ENCODE data around the gene MLH3. TPM values are rescaled to one million over a fixed set of nuclear protein-coding genes. Genes with fewer than 3 reads are reported as not detected.

MLH3 gene
- total and polyA plus RNA-seq, 2 experiments from 2014 or later = 10.7 to 14.7 TPM

GRCh38 chr14:75092698-75093097, 41.4 kb upstream of the MLH3 start:
- H3K4me2 ChIP-seq = no peak overlapping the region
- no peaks in the 10 kb centered on the region for H3K79me2 ChIP-seq (replicated peaks; ENCODE audit: insufficient read depth)
- H3F3A ChIP-seq (replicated peaks; ENCODE audit: low read depth) = 0 out of 2 replicates have a peak, but pooled peaks cover 3% of the 10 kb centered on the region
- H3K27me3 Mint-ChIP-seq (ENCODE audit: insufficient read depth, low read depth, poor library complexity) = no peaks in the 10 kb centered on the region
- no peak overlapping the region for H3K4me3 ChIP-seq
- H3K9me3 Mint-ChIP-seq = no peaks in the 10 kb centered on the region; the same call in 2 of the 3 replicates
- H3K4me3 Mint-ChIP-seq = no peak overlapping the region
- H3K9me2 ChIP-seq (ENCODE audit: insufficient read depth) = no peaks in the 10 kb centered on the region
- peaks cover 62% of the 10 kb centered on the region for H3K36me3 Mint-ChIP-seq (ENCODE audit: low read depth)
- no peaks in the 10 kb centered on the region for H3K27me3 ChIP-seq (ENCODE audit: insufficient read depth)
- no peaks in the 10 kb centered on the region; the same call in 1 of the 2 replicates for H3K4me1 ChIP-seq (ENCODE audit: insufficient read depth)
- peaks cover 6% of the 10 kb centered on the region; the same call in 2 of the 3 replicates for H3K4me1 Mint-ChIP-seq
- no peak overlapping the region; the same call in 1 of the 2 replicates for H3K27ac ChIP-seq (ENCODE audit: low read depth)
- H4K20me1 ChIP-seq (replicated peaks; ENCODE audit: insufficient read depth) = no peaks in the 10 kb centered on the region; the same call in 1 of the 2 replicates
- H2AFZ ChIP-seq = no peak overlapping the region
- ATAC-seq = peak; percentile 82
- DNase-seq (ENCODE audit: low spot score) = peak; percentile 22
- peaks cover 21% of the 10 kb centered on the region for H3K36me3 ChIP-seq (ENCODE audit: insufficient read depth)
- no peak overlapping the region for H3K27ac Mint-ChIP-seq
- TF ChIP-seq ETS1 (IDR thresholded peaks at IDR 0.05) (no peak), ZNF114 (CRISPR knock-in tag; IDR thresholded peaks at IDR 0.05) (no peak)
- TF ChIP-seq, protein P1, sequence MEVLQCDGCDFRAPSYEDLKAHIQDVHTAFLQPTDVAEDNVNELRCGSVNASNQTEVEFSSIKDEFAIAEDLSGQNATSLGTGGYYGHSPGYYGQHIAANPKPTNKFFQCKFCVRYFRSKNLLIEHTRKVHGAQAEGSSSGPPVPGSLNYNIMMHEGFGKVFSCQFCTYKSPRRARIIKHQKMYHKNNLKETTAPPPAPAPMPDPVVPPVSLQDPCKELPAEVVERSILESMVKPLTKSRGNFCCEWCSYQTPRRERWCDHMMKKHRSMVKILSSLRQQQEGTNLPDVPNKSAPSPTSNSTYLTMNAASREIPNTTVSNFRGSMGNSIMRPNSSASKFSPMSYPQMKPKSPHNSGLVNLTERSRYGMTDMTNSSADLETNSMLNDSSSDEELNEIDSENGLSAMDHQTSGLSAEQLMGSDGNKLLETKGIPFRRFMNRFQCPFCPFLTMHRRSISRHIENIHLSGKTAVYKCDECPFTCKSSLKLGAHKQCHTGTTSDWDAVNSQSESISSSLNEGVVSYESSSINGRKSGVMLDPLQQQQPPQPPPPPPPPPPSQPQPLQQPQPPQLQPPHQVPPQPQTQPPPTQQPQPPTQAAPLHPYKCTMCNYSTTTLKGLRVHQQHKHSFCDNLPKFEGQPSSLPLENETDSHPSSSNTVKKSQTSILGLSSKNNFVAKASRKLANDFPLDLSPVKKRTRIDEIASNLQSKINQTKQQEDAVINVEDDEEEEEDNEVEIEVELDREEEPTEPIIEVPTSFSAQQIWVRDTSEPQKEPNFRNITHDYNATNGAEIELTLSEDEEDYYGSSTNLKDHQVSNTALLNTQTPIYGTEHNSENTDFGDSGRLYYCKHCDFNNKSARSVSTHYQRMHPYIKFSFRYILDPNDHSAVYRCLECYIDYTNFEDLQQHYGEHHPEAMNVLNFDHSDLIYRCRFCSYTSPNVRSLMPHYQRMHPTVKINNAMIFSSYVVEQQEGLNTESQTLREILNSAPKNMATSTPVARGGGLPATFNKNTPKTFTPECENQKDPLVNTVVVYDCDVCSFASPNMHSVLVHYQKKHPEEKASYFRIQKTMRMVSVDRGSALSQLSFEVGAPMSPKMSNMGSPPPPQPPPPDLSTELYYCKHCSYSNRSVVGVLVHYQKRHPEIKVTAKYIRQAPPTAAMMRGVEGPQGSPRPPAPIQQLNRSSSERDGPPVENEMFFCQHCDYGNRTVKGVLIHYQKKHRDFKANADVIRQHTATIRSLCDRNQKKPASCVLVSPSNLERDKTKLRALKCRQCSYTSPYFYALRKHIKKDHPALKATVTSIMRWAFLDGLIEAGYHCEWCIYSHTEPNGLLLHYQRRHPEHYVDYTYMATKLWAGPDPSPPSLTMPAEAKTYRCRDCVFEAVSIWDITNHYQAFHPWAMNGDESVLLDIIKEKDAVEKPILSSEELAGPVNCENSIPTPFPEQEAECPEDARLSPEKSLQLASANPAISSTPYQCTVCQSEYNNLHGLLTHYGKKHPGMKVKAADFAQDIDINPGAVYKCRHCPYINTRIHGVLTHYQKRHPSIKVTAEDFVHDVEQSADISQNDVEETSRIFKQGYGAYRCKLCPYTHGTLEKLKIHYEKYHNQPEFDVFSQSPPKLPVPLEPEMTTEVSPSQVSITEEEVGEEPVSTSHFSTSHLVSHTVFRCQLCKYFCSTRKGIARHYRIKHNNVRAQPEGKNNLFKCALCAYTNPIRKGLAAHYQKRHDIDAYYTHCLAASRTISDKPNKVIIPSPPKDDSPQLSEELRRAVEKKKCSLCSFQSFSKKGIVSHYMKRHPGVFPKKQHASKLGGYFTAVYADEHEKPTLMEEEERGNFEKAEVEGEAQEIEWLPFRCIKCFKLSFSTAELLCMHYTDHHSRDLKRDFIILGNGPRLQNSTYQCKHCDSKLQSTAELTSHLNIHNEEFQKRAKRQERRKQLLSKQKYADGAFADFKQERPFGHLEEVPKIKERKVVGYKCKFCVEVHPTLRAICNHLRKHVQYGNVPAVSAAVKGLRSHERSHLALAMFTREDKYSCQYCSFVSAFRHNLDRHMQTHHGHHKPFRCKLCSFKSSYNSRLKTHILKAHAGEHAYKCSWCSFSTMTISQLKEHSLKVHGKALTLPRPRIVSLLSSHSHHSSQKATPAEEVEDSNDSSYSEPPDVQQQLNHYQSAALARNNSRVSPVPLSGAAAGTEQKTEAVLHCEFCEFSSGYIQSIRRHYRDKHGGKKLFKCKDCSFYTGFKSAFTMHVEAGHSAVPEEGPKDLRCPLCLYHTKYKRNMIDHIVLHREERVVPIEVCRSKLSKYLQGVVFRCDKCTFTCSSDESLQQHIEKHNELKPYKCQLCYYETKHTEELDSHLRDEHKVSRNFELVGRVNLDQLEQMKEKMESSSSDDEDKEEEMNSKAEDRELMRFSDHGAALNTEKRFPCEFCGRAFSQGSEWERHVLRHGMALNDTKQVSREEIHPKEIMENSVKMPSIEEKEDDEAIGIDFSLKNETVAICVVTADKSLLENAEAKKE (CRISPR knock-in tag; IDR thresholded peaks at IDR 0.05) = no peak

DNA sequence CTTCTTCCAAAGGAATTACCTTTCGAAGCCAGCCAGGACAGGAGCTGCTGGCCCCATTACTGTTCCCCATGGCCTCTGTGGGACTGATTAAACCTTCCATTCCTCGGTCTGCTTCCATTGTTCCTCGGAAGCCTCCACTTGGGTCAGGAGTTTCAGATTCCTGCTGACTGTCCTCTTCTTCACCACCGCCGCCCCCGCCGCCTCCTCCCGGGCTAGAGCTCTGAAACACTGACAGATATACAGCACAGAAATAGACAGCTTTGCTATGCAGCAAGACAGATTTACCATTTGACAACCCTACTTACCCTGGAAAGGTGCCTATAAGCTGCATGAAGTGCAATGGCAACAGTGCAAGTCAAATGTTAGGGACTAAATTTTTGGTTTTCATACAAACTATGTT, 40.0 kb upstream of the MLH3 start:
- Mint-ChIP-seq H3K27ac (no peak overlapping the region), H3K27me3 (ENCODE audit: insufficient read depth, low read depth, poor library complexity) (no peaks in the 10 kb centered on the region), H3K4me3 (no peak overlapping the region), H3K4me1 (peaks cover 6% of the 10 kb centered on the region; the same call in 2 of the 3 replicates), H3K9me3 (no peaks in the 10 kb centered on the region; the same call in 2 of the 3 replicates), H3K36me3 (ENCODE audit: low read depth) (peaks cover 66% of the 10 kb centered on the region)
- no peaks in the 10 kb centered on the region; the same call in 1 of the 2 replicates for H3K4me1 ChIP-seq (ENCODE audit: insufficient read depth)
- ATAC-seq = no peak
- H3F3A ChIP-seq (replicated peaks; ENCODE audit: low read depth) = 0 out of 2 replicates have a peak, but pooled peaks cover 3% of the 10 kb centered on the region
- no peak overlapping the region for H2AFZ ChIP-seq
- no peak for DNase-seq (ENCODE audit: low spot score)
- no peaks in the 10 kb centered on the region for H3K79me2 ChIP-seq (replicated peaks; ENCODE audit: insufficient read depth)
- H3K9me2 ChIP-seq (ENCODE audit: insufficient read depth) = no peaks in the 10 kb centered on the region
- no peaks in the 10 kb centered on the region for H4K20me1 ChIP-seq (replicated peaks; ENCODE audit: insufficient read depth)
- H3K27me3 ChIP-seq (ENCODE audit: insufficient read depth) = no peaks in the 10 kb centered on the region
- peaks cover 23% of the 10 kb centered on the region for H3K36me3 ChIP-seq (ENCODE audit: insufficient read depth)
- H3K4me3 ChIP-seq = no peak overlapping the region
- H3K27ac ChIP-seq (ENCODE audit: low read depth) = no peak overlapping the region
- H3K4me2 ChIP-seq = no peak overlapping the region
- TF ChIP-seq STAT1 (IDR thresholded peaks at IDR 0.05; ENCODE audit: unreplicated experiment) = no peak
- no peak for TF ChIP-seq REST (IDR thresholded peaks at IDR 0.05; ENCODE audit: unreplicated experiment)
- no peak for TF ChIP-seq CTCF (conservative IDR thresholded peaks at IDR 0.05; ENCODE audit: low read depth in 2 of 2)
- TF ChIP-seq EZH2 (IDR thresholded peaks at IDR 0.05; ENCODE audit: low read depth, unreplicated experiment) = no peak
- no peak for TF ChIP-seq JUNB (IDR thresholded peaks at IDR 0.05; ENCODE audit: unreplicated experiment)
- TF ChIP-seq CREB1 (CRISPR knock-in tag; IDR thresholded peaks at IDR 0.05; ENCODE audit: low read depth) = no peak
